Tongue (tissue), 2 donors: ENCODE data around the gene NTN4. TPM values are rescaled to one million over a fixed set of nuclear protein-coding genes. Genes with fewer than 3 reads are reported as not detected.
A peak's percentile ranks its signal among the peaks of the same experiment; 100 is the strongest.
"Not testable (repeated sequence)": the region's sequence is repeated elsewhere in the genome, so short reads cannot be mapped to it uniquely, and the experiment has no call there.

Experiments
- DNase-seq: peaks from one replicate; pipeline ENCODE4 v3.0.0-alpha.2; 2015
- total RNA-seq: library from RNA; depleted of rRNA; stranded (reverse); fragments of >200 nt; gene quantifications from one replicate; pipeline ENCODE4 v1.2.3, GENCODE V29; 2014

The NTN4 gene
- total RNA-seq, 1 donor from 2014 or later = 47.9 TPM

DNA sequence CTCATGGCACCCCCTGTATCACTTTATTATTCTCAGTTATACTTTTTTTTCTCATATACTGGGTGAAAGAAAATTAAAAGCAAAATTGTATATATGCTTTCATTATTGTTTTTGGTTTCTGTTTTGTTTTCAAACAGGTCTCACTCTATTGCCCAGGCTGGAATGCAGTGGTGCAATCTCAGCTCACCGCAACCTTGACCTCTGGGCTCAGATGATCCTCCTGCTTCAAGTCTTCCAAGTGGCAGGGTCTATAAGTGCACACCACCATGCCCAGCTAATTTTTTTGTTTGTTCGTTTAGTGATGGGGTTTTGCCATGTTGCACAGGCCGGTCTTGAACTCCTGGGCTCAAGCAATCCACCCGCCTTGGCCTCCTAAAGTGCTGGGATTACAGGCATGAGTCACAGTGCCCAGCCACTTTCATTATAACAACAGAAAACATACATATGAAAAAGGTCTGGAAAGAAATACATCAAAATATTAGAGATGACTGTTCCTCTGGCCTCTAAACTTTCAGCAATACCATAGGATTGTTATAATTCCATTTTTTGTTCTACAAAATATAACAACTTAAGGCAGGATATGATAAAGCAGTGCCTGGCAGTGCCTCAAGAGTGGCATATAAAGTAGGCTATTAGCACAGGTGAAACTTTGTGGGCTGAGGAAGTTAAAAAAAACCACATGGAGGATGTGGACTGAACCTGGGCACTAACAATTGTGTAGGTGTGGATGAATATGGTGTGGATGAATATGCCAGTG lies 5.8 kb upstream of the NTN4 start:
- DNase-seq = no peak

DNA sequence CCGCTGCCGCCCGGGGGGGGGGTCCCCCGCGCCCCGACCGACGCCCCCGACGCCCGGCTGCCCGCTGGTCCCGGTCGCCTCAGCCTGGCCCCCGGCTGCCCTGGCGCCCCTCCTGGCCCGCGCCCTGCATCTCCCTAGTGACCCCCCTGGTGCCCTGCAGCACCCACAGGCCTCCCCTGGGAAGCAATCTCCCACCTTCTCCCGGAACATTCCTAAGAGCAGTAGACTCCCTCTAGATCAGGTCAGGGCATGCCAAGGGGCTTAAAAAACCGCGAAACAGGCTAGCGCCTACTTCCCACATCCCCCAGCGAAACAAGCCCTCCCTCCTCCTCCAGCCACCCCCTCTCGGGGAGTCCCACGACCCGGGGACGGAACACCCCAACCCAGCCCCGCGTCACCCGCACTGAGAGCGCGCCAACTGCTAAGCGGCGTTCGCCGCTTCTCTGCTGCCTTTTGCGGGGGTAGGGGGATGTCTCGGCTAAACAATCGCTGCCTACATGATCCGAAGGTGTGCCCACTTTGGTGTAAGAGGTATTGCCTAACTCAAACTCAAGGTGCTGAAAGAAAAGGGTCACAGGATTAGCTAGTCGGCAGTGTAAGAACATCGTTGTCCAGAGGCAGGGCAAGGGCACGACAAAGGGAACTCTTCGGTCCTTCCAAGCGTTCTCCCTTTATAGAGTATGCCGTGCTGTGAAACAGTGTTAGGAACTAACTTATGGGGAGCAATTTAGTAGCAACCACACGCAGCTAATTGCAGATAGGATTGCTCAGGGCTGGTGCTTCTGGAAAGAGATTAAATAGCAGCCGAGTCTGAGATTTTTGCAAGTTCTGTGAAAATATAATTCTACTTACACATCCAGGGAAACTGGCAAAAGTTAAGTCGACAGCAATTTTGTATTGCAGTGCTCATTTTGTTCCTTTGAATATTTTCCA lies 619 bp upstream of the NTN4 start:
- peak; percentile 61 for DNase-seq

DNA sequence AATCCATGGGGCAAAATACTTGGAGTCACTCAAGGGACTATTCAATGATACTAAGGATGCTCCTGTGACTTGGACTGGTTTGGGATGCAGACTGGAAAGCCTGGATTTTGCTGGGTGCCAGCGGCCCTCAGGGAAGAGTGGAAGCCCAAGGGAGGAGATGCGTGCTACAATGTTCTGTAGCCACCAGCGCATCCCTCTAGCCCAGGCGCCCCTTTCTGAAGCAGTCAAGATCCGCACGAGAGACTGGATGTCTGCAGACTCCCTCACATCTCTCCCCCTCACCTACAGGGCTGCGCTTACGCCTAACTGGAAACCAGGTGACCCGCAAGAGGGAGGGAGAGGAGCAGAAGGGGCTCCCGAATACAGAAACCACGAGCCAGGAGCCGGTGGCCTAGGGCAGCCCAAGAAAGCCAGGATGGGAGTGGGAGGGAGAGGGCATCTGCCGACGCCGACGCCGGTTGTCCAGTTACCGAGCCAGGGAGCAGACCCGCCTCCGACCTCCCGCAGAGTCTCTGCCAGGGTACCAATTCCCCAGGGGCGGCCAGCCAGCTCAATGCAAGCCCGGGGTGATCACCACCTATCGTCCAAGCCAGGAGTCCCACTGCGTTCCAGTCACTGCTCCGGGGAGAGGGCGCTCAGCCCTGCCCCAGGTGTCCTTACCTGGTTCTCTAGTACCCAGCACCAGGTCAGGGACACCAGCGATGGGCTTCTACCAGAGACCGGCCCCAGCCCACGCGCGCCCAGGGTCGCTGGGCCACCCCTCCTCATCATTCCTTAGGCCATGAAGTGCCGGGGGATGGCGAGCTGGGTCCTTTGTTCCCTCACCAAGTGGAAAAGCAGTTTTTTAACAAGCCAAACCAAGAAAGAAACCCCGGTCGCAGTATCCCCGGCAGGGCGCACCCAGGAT lies 1.2 kb downstream of the NTN4 start:
- DNase-seq = no peak

DNA sequence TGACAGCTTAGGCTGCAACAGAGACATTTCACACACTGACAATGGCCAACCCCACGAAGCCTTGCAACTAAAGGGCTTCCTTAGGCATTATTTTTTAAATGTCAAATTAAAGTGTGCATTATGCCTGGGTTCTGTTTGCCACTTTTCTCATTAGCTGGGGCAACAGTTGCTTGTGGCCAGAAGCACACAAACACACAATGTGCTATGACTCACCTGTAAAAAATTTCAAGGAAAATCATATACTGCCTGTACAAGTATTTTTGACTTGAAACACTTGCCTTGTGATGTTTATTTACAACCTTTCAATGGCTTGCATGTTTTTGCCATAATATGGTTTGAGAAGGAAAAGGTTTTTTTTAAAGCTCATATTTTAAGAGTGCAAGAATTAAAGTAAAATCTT lies 1.9 kb downstream of the NTN4 start:
- no peak for DNase-seq

DNA sequence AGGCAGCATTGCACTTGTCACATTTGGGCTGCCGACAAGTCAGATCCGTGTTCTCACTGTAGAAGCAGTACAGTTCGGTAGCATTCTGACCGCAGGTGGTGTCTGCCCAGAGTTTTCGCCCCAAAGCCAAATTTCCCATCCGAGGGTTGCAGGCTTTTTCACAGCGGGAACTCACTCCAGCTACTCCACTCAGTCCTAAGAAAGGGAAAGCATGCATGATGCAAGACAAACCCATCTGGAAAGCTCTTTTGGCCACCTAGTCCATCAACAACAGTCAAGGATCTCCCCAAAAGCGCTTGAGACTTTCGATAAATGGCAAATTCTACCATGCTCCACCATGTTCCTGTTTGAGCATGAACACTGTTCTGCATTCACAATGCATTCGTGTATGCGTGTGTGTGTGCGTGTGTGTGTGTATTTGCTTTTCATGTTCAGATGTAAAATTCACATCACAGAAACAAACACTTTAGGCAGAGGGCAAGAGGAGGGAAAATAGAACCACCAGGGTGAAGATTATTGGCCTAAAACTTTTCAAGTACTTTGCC lies 3.2 kb downstream of the NTN4 start:
- no peak for DNase-seq

DNA sequence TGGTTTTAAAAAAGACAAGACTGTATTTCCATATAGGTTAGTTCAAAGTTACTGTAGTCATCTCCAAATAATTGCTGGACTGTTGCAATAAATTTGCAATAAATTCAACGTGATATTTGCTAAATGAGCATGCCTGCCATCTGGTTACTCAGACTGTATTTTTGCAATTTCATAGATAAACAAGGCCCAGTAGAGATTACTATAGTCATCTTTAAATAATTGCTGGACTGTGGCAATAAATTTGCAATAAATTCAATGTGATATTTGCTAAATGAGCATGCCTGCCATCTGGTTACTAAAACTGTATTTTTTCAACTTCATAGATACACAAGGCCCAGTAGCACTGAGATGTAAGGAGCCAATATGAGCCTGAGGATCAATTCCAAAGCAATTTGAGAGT lies 5.6 kb downstream of the NTN4 start:
- no peak for DNase-seq

DNA sequence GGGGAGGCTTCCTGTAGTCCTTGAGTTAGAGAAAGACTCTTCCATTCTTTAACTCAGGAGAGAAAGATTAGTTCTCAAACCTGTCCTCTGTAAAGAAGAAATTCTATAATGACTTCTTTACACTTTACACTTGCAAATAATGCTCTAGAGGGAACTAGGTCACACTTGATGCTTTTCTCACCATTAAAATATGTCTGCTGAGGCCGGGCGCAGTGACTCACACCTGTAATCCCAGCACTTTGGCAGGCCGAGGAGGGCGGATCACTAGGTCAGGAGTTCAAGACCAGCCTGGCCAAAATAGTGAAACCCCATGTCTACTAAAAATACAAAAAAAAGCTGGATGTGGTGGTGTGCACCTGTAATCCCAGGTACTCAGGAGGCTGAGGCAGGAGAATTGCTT lies 6.3 kb downstream of the NTN4 start:
- no peak for DNase-seq

DNA sequence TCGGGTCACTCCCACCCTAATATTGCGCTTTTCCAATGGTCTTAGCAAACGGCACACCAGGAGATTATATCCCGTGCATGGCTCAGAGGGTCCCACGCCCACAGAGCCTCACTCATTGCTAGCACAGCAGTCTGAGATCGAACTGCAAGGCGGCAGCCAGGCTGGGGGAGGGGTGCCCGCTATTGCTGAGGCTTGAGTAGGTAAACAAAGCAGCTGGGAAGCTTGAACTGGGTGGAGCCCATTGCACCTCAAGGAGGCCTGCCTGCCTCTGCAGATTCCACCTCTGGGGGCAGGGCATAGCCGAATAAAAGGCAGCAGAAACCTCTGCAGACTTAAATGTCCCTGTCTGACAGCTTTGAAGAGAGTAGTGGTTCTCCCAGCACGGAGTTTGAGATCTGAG lies 15.1 kb downstream of the NTN4 start:
- DNase-seq = not testable (repeated sequence)

DNA sequence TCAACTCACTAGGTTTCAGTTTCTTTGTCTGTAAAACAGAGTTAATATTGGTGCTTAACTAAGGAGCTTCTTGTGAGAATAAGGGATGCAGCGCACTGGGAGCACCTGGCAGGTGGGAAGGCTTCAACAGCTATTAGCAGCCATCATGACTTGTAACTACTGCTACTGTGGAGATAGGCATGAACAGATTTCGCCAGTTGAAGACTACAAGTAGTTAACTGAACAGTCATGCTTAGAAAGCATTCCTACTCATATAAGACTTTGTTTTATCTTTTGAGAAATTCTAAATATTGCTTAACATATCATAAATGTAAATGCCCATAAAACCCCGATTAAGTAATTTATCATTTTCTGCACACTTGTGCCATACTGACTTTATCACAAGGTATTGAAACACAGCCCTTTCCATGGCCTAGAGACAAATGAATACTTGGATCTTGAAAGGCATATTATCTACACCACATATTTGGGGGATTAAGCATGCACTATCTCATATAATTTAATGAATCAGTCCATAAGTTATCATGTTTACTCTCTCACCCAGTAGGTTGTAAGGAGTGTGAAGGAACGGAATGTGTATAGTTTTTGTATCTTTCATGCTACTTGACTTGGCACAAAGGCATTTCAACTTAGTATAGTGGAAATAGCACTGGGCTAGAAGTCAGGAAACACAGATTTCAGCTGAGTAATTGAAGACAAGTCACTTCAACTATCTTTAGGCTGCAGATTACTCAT lies 16.1 kb downstream of the NTN4 start:
- DNase-seq = no peak

DNA sequence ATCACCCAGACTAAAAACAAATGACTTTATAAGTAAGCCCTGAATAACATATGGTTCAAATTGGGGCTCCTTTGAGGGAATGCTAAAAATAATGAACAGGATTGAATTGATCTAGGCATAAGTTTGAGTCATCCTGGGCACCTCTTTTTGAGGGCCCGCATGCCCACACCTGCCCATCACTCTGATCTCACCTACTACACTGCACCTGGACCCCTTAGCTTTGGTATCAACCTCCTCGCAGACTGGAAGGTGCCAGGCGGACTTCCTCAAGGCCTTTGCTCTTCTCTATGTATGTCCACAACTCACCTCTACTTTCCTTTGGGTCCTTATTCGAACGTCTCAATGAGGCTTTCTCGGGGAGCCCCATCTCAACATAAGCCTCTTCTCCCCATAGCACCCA lies 17.2 kb downstream of the NTN4 start:
- no peak for DNase-seq

DNA sequence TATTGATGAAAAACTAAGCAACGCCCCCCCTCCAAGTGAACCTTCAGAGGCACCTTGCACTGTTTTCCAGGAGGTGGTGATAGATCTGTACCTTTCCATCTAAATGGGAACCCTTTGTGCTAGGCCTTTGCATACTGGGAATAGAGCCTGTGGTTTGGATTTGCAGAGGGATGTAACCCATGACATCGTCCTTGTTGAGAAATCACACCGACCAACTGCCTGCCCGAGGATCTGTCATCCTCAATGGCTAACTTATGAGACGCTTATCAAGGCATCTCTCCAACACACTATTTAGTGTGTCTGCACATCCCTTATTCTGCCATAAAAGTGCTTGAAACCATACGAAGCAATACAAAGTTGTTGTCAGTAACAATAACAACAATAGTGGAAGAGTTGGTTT lies 22.9 kb downstream of the NTN4 start:
- DNase-seq = no peak

DNA sequence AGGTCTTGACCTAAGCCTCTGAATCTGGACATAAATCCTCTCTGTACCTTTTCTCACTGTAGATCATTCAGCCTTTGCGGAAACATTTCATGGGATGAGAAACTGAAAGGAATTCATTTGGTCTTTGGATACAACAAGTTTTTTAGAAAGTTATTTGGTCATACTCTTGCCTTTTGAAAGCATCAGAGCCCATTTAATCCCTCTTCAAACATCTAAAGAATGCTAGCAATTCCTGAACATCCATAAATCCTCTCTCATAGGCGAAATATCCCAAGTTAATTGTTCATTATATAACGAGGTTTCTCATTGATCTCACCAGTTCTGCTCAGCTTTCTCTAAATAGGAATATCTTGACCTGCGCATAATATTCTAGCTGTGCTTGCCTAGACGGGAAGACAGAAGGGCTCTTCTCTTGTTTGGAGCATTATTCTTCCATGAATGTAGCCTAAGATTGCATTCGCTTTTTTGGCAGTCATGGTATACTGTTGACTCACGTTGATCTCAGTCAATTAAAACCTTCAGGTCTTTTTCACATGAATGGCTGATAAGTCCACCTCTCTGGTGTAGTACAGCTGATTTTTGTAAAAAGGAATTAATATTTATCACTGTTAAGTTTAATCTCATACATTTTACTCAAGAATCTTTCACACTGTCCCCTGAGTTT lies 24.1 kb downstream of the NTN4 start:
- no peak for DNase-seq

DNA sequence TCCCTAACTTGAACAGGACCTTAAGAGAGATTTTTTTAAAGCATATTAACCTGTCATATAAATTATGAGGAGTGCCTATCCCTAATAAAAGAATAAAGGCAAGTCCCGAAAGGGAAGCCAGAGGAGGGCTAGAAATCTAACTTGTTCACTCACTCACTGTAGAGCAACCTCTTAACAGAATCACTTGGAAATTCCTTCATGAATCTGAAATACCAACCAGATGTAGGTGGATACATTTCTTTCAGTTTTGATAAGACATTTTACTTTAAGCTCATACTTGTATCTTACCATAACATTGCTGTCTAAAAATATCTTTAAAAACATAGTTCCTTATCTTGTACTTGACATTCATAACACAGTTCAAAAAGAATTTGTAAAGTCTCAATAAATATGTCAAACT lies 25.7 kb downstream of the NTN4 start:
- DNase-seq = no peak

DNA sequence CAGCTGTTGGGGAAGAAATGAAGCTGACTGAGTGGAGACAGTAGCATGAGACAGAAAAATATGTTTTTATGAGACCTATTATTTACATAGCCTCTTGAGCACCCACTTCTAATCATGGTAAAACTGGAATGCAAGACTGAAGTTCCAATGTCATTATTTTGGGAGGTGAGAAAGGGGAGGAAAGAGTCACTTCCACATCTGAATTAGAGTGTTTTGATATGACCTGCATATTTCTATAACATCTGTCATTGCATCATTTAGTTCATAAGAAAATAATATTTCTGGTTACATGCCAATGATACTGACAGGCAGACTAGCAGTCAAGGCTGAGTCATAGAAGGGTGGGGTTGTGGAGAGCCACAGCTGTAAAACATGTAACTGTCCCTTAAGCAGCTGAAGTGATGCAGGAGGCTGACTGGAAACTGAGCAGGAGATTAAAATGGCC lies 26.7 kb downstream of the NTN4 start:
- DNase-seq = peak; percentile 76

DNA sequence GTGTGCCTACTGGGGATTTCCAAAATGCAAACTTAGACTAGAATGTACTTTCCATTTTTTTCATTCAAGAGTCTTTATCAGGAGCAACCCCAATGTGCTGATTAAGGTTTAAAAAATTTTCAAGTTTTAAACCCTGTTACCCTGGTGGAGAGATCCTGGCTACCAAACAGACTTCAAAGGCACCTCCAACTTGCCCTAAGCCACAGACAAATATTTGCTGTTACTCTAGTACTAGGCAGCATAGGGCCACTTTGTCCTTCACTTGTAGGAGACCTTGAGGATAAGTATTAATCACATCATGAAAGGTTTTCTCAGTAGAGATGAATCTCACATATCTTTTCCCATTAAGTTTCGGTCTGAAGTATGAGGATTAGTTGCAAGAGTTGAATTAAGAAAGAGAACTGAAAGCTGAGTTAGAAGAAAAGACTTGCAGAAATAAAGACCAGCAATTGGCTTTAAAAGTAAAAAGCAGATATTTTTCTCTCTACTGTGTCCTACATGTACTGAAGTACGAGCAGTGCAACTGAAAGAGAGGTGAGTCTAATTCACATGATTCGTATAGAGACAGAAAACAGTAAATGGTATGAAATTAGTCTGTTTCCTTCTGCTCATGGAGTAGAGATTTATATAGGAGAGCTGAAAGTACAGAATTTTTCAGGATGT lies 28.3 kb downstream of the NTN4 start:
- DNase-seq = no peak

DNA sequence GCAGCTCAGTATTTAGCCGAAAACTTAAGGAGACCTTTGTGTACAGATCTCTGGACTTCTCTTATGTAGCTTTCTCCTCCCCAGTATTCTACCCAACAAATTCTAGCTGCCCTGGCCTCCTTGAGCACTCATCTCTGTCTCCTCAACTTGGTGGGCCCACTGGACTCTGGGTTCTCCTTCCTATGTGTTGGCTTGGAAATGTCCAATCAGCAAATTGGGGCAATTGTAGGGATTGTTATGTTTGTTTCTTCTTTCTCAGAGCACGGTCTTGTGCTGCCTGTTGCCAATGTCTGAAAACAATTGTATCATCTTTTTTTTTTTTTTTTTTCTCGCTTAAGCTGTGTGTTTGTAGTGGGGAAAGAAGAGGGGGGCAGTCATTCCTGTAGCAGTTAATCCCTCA lies 30.2 kb downstream of the NTN4 start:
- DNase-seq = no peak

DNA sequence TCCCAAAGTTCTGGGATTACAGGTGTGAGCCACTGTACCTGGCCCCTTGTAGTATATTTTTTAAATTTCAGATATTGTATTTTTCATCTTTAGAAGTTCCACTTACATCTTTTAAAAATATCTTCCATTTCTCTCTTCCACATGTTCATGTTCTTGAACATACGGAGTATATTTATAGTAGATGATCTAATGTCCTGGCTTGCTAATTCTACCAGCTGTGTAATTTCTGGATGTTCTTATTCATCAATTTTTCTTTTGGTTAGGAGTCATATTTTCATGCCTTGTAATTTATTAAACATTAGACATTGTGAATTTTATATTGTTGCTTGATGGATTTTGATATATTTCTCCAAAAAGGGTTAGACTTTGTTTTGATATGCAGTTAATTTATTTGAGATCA lies 30.8 kb downstream of the NTN4 start:
- no peak for DNase-seq

DNA sequence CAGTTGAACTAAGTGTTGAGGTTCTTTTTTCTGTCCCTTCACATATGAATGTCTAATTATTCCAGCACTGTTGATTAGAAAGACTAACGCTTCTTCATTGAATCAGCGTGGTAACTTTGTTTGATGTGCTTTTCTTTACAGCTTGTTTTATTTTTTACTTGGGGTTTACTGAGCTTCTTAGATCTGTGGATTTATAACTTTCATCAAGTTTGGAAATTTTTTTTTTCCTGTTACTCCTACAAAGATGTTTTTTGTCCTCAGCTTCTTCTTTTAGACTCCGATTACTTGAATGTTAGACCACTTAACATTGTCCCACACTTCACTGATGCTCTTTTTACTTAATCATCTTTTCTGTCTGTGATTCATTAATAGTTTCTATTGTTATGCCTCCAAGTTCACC lies 31.5 kb downstream of the NTN4 start:
- no peak for DNase-seq

DNA sequence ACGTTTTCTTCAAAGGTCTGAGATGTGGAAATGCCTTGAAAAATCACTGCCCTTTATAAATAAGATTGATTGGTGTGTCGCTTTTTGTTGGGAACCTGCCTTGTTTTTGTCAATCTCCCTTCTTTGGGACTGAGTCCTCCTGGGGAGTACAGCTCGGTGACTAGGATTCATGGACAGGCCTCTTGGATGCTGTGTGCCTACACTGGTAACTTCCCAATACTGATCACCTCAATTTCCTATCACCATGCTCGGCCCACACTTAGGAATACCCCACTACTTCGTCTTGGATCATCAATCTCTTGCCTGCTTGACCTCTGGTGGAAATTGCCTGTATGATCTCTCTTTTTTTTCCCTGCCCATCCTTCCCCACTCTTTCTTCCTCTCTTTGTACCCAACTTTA lies 34.2 kb downstream of the NTN4 start:
- no peak for DNase-seq

DNA sequence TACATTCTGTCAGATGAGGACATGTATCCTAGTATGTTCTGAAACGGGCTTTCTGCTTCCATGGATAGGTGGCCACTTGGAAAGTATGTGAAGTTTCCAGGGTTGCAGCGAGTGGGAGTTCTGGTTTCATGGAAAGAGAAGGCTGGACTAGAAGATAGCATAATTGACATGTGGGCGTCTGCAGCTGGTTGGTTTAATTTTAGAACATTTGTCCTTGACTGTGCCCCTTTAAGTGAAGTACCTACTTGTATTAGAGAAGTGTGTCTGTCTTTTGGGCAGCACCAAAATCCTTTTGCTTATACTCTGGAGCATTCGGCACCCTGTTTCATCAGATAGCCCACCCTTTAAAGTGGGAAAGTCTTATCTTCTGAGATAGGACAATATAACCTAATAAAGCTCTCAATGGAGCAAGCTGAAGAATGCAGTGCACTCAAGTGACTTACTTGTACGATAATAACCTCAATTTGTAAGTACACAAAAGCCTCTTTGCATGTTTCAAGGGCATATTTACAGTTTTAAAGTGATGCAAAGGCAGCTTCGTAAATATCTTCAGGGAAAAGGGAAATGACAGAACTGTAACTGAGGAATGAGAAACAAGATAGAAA lies 35.2 kb downstream of the NTN4 start:
- peak; percentile 21 for DNase-seq
